HG03060 (cell line): ENCODE measurements around the gene LDLR.
A peak's percentile ranks its signal among the peaks of the same experiment; 100 is the strongest.
"Not testable (repeated sequence)": the region's sequence is repeated elsewhere in the genome, so short reads cannot be mapped to it uniquely, and the experiment has no call there.

ENCODE experiments used
- ATAC-seq: cut with Tn5 transposase; IDR thresholded peaks from one replicate; pipeline ENCODE4 v1.9.1; 2021; ENCODE audit warnings: low read depth, moderate number of reproducible peaks; ENCODE audit not compliant: unreplicated experiment

Gene LDLR

DNA sequence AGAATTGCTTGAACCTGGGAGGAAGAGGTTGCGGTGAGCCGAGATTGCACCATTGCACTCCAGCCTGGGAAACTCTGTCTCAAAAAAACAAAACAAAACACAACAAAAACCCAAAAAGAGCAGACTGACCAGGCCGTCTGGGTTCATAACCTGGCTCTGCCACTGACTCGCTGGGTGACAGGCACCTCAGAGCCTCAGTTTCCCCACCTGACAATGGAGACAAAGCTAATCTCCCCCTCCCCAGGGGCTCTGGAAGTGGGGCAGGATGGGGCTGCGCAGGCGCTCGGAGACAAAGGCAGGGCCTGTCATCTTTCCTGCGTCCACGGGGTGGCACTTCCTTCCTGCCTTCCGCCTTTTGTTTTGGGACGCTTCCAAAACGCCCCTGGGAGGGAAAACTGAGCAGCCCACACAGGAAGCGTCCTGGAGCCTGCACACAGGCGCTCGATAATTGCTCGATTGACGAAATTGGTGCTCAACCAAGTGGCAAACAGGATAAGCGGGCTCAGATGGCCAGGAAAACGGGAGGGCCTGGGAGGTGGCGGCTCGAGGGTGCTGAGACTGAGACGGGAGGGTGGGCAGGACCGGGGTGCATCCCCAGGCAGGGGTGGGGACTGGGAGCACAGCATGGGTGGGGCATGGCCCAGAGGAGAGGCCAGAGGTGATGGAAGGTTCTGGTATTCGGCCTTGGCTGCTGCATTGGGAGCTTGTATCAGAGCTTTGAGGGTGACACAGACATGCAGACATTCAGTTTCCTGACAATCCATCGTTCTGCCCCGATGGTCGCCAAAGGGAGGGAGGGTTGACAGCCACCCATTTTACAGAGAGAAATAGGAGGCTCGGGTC is 48.5 kb downstream of the LDLR start:
- ATAC-seq = no peak

DNA sequence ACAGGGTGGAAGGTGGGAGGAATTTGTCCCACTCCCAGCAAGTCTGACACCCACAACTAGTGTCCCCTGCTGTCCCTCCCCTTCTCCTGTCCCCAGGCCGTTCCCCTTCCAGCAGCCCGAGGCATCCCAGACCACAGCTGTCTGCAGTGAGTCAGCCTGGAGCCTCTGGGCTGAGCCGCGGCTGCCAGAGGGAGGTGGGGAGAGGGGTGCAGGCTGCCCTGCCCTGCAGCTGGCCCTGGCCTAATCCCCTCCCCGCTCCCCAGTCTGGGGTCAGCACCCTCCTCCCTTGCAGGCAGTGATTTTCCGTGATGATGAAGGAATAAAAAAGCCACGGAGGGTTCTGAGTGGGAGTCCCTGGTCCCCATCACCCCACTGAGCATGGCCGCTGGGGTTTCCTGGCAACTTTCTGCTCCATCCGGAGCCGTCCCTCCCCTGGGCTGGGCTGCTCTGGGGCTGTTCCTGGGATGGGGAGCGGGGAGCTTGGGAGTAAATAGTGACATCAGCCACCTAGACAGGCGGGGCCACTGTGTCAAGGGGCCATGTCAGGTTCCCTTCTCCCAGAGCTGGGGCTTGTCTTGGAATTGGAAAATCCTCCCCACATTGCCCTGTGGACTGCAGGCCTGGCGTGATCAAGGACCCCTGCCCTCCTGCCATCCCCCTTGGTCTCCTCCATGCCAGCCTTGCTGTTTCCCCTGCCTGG is 49.5 kb downstream of the LDLR start:
- ATAC-seq = no peak

DNA sequence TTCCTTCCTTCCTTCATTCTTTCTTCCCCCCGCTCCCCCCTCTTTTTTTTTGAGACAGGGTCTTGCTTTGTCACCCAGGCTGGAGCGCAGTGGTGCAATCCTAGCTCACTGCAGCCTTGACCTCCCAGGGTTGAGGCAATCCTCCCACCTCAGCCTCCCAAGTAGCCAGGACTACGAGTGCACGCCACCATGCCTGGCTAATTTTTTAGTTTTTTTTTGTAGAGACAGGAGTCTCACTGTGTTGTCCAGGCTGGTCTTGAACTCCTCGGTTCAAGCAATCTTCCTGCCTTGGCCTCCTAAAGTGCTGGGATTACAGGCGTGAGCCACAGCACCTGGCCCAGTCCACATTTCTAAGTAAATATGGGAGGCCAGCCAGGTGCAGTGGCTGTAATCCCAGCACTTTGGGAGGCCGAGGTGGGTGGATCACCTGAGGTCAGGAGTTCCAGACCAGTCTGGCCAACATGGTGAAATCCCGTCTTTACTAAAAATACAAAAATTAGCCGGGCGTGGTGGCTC is 50.8 kb downstream of the LDLR start:
- ATAC-seq = not testable (repeated sequence)

DNA sequence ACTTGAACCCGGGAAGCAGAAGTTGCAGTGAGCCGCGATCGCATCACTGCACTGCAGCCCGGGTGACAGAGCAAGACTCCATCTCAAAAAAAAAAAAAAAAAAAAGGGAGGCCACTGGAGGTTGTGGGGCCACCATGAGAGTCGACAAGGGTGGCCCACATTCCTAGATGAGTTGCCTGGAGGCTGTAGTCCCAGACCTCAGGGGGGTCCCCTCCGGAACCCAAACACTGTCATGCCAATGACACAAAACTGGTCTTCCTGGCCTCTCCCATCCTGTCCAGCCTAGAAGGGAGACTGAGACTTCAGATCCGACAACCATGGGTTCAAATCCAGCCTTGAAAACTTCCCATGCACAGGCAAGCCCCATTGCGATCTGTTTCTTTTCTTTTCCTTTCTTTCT is 51.6 kb downstream of the LDLR start:
- ATAC-seq = no peak

DNA sequence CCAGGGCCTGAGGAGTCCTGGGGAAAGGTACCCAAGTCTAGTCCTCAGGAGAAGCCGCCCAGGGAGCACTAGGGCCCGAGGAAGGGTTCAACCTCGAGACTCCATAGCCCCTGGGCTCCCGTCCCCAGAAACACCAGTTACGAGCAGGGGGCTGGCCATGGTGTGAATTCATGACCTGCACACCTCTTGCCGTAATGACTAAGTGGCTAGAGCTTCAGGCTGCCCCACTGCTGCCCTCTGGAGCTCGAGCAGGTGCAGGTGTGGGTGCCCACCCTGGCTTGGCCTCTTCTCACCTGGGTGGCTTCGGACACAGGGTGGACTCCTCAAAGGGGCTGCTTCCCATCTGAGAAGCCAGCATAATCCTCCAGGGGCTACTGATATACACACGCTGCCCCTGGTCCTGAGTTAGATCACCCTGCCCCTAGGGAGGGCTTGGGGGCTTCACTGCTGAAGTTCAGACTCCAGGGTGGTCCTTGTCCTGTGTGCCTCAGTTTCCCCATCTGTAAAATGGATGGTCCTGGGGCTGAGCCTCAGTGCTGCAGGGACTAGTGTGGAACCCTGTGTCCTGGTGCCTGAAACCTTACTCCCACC is 52.8 kb downstream of the LDLR start:
- no peak for ATAC-seq

DNA sequence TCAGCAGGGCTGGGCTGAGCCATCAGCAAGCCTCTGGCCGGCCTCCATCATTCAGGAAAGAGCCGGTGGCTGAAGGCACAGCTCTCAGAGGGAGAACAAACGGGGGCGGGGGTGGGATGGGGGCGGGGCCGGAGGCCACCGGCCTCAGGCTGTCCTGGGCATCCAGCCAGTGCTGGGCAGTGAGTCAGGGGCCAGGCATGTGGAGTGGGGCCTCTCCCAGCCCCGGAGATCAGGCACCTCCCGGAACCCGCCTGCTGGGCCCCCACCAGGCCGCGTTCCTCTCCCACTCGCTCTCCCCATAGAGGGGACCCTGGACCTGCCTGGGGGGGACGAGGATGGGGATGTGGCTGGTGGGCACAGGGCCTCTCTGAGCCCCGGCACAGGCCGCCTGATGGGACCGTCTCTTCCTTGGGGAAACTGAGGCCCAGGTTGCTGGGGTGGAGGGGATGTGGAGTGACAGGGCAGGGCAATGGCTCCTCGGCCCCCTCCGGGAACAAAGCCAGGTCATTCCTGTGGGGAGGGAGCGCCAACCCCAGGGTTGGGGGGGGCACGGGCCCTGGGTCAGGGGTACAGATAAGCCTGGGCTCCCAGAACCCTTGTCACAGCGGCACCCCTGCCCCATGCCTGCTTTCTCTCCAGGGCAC is 53.4 kb downstream of the LDLR start:
- ATAC-seq = no peak

DNA sequence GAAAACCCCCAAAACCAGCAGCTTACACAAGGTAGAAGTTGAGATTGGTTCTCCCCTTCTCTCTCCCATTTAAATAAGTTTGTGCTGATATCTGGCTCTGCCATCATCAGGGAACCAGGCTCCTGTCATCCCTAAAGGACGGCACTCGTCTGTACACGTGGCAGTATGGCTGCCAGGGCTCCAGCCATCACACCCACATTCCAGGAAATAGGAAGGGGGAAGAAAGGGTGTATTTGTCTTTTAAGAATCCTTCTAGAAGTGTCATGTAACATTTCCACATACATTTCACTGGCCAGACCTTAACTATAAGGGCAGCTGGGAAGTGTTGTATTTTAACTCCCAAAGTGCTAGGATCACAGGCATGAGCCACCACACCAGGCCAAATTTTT is 56.3 kb downstream of the LDLR start:
- ATAC-seq = no peak

DNA sequence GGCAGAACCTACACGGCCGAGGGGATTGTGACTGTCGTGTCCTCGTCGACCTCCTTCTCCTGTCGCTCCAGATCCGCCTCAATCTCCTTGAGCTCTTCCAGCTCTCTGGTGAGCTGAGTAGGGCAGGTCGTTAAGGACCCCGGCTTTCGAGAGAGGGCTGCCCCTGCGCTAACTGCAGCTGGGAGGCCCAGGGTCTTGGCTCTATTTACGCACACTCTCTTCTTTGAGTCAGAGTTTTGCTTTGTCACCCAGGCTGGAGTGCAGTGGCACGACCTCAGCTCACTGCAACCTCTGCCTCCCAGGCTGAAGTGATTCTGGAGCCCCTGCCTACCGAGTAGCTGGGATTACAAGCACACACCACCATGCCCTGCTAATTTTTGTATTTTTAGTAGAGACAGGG is 58.7 kb downstream of the LDLR start:
- no peak for ATAC-seq

DNA sequence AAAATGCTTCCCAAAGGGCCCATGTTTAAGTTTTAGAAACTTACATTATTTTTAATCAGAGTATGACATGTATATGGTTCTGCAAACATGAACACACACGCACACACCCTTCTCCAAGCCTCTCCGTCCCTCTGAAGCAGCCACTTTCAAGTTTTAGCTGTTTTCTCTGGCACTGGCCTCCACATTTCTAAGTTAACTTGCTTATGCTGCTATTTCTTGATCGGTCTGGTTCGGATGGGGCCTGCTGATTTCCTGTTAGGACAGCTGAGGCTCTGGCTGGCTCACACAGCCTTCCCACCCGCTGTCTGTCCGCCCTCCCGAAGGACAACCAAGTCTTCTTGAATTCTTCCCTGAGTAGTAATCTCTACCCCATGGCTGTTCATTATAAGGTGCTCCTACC is 61.9 kb downstream of the LDLR start:
- ATAC-seq = no peak

DNA sequence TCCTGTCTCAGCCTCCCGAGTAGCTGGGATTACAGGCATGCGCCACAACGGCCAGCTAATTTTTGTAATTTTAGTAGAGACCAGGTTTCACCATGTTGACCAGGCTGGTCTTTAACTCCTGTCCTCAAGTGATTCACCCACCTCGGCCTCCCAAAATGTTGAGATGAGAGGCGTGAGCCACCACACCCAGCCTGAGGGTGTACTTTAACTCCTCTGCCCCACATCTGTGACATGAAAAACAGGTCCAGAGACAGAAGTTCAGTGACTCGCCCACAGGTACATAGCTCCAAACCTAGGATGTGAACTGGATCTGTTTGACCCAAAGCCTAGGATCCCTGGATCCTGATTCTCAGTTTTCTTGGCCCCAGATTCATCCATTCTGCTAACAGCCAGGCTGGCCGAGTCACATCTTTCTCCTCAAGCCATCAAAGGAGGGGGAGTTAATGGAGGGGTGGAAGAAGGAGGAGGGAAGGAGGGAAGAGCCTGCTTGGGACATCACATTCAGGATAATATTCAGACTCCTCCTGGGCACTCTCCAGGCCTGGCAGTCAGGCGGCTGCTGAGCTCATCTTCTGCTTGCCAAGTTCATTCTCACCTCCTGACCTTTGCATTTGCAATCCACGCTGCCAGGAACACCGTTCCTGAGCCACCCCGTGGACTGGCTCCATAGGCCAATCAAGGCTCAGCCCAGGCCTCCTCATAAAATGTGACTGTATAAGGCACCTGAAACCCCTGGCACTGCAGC is 63.2 kb downstream of the LDLR start:
- no peak for ATAC-seq

DNA sequence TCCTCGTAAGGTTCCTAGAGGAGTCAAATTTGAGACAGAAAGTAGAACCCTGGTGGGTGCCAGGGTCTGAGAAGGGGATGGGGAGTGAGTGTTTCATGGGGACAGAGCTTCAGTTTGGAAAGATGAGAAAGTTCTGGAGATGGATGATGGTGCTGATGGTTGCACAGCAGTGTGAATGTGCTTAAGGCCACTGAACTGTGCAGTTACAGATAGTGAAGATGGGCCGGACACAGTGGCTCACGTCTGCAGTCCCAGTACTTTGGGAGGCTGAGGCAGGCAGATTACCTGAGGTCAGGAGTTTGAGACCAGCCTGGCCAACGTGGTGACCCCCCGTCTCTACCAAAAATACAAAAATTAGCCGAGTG is 65.4 kb downstream of the LDLR start:
- ATAC-seq = no peak

DNA sequence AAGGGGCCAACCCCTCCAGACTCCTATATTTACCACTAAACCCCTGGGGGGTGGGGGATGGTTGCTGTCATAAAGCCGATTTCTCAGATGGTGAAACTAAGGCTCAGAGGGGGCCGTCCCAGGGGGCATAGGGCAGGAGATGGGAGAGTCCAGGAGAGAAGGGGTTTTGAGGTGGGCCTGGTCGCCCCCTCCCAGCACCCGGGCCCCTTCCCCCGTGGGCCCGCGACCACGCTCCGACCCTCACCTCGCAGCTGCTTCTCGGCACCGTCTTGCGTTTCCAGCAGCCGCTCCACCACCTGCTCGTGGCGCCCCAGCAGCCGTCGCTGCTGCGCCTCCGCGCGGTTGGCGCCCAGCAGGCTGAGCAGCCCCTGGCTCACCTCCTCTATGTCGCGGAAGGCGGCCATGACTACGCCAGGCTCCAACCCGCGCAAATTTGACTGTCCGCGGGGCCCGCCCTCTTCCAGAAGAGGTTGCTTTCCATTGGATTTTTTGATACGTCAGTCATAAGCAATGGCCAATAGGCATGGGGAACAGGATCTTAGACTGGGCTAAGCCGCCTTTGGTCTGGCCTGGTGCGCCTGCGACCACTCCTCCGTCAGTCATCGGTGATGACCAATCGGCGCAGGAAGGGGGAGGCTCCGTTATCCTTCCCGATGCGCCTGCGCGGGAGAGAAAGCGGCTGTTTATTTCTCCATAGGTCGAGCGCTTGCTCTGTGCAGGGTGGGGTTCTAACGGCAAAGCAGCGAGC is 66.3 kb downstream of the LDLR start, which contains the start of gene SPC24:
TSS of gene SPC24 (minus strand) at position 410 of the 748 bp plus-strand sequence. CDS start at position 404, 6 bp downstream.
- ATAC-seq = peak; percentile 97

DNA sequence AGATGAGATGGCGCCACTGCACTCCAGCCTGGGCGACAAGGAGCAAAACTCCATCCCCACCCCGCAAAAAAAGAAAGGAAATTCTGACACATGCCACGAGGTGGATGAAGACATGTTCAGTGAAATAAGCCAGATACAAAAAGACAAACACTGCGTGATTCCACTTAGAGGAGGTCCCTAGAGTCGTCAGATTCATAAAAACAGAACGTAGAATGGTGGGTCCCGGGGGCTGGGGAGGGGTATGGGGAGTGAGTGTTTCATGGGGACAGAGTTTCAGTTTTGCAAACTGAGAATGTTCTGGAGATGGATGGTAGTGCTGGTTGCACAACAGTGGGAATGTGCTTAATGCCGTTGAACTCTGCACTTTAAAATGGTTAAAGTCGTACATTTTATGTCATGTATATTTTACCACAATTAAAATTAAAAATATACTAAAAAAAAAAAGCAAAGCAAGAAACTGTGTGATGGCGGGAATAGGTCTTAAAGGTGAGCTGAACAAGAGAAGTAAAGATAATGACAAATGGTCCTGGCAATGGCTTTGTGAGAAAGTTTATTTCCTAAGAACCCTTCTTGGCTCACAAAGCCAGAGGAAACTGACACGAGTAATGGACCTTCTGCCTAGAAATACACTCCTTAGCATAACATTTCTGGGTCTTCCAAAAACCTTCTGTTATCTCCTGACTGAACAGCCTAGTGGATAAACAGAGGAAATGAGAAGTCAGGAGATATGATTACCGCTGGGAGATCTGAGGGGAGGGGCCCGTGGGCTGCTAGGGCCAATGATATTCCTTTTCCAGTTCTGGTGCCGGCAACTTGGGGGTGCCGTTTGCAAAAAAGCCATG is 70.6 kb downstream of the LDLR start:
- ATAC-seq = no peak

DNA sequence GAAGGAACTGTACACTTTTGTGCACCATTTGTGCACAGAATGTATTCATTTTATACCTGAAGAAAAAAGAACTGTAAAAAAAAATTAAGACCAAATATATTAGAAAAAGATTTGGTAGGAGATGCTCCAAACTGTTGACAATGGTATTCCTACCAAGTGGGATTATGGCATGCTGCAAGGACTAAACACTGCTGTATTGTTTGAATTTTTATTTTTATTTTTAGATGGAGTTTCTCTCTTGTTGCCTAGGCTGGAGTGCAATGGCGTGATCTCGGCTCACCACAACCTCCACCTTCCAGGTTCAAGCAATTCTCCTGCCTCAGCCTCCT is 71.1 kb downstream of the LDLR start:
- not testable (repeated sequence) for ATAC-seq

DNA sequence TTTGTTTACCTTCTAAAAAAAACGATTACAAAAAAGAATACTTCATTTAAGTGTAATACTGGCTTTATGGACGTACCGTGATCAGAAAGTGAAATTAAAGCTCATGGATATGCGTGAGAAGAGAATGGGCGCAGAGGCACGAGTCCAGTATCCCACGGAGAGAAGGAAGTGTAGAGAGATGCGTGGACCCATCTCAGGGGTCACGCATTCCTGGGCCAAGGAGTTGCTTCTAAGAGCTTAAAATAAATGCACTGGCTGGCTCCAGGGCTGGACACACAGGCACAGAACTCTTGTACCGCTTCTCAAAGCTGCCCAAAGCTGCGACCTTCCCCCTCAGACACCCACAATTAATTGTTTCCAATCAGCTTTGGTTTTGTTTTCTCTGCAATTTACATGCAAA is 75.0 kb downstream of the LDLR start:
- ATAC-seq = no peak

DNA sequence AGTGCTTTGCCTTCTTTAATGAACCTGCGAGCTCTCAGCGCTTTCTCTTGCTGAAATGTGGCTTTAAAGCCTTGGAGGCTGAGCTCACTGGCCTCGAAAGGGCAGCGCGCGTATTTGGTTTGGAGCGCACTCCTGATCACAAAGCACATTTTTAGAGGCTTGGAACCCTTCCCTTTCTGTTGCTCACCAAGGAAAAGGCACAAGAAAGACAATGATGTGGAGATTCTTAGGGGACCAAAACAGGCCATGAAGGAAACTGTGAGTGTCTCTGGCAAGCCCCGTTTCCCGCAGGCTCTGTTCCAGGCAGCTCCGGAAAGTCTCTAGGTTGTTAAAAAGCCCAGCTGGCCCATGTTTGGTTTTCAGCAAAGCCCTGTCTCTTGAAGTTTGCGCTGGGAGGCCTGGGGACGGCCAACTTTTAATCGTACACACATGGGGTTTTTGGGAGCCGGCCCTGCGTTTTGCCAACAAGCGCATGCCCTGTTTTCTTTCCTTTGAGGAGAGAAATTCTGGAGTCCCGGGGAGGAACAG is 75.7 kb downstream of the LDLR start:
- no peak for ATAC-seq

DNA sequence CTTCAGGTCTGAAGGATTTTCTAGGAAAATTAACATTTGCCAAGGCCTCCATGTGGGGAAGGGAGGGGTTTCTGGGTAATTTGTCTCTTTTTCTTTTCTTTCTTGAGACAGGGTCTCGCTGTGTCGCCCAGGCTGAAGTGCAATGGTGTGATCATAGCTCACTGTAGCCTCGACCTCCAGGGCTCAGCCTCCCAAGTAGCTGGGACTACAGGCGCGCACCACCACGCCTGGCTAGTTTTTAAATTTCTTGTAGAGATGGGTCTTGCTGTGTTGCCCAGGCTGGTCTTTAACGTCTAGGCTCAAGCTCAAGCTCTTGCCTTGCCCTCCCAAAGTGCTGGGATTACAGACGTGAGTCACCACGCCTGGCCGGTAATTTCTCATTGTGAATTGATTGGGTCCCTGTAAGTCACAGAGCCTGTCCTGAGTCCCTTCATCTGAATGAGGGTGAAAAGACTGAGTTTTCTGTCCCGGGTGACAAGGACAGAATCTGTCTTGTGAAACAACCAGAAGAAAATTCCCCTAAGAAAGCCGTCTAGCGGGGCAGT is 76.3 kb downstream of the LDLR start:
- no peak for ATAC-seq
